ENCODE data around the gene KRT4. TPM values are rescaled to one million over a fixed set of nuclear protein-coding genes. Genes with fewer than 3 reads are reported as not detected.

KRT4 gene
- polyA plus RNA-seq, 6 donors from 2014 or later = not detected

GRCh38 chr12:52815161-52815560 lies 1.2 kb upstream of the KRT4 start:
- no peaks in the 10 kb centered on the region for H3K4me1 Mint-ChIP-seq
- no peaks in the 10 kb centered on the region for H3K36me3 Mint-ChIP-seq
- H3K27me3 Mint-ChIP-seq = peaks cover 12 to 40% (median 28%) of the 10 kb centered on the region in 3 donors
- no peak overlapping the region for H3K4me3 Mint-ChIP-seq
- H3K27ac Mint-ChIP-seq = no peak overlapping the region
- ATAC-seq (ENCODE audit: low read depth in 2 of 2) (no peak), DNase-seq (no peak)
- H3K9me3 Mint-ChIP-seq = no peaks in the 10 kb centered on the region

GRCh38 chr12:52814710-52815155 lies 817 bp upstream of the KRT4 start:
- H3K4me3 Mint-ChIP-seq = no peak overlapping the region
- no peak for DNase-seq
- peaks cover 12 to 36% (median 28%) of the 10 kb centered on the region in 3 donors for H3K27me3 Mint-ChIP-seq
- no peaks in the 10 kb centered on the region for H3K4me1 Mint-ChIP-seq
- no peaks in the 10 kb centered on the region for H3K36me3 Mint-ChIP-seq
- H3K9me3 Mint-ChIP-seq = no peaks in the 10 kb centered on the region
- H3K27ac Mint-ChIP-seq = no peak overlapping the region
- ATAC-seq (ENCODE audit: low read depth in 2 of 2) = no peak

GRCh38 chr12:52813203-52813819 lies 605 bp downstream of the KRT4 start:
- Mint-ChIP-seq H3K27me3 (peaks cover 21 to 35% (median 21%) of the 10 kb centered on the region in 3 donors), H3K4me3 (no peak overlapping the region), H3K9me3 (no peaks in the 10 kb centered on the region), H3K27ac (no peak overlapping the region), H3K36me3 (no peaks in the 10 kb centered on the region), H3K4me1 (no peaks in the 10 kb centered on the region)
- DNase-seq (no peak), ATAC-seq (ENCODE audit: low read depth in 2 of 2) (no peak)

GRCh38 chr12:52812749-52813148 lies 1.2 kb downstream of the KRT4 start:
- ATAC-seq (ENCODE audit: low read depth in 2 of 2) (no peak), DNase-seq (no peak)
- H3K27ac Mint-ChIP-seq = no peak overlapping the region
- no peak overlapping the region for H3K4me3 Mint-ChIP-seq
- H3K9me3 Mint-ChIP-seq = no peaks in the 10 kb centered on the region
- H3K36me3 Mint-ChIP-seq = no peaks in the 10 kb centered on the region
- peaks cover 17 to 35% (median 20%) of the 10 kb centered on the region in 3 donors for H3K27me3 Mint-ChIP-seq
- H3K4me1 Mint-ChIP-seq = no peaks in the 10 kb centered on the region

- no peak overlapping the region for H3K4me3 Mint-ChIP-seq
- H3K27me3 Mint-ChIP-seq = peaks cover 13 to 34% (median 17%) of the 10 kb centered on the region in 3 donors
- no peaks in the 10 kb centered on the region for H3K36me3 Mint-ChIP-seq
- no peak for DNase-seq
- no peak for ATAC-seq (ENCODE audit: low read depth in 2 of 2)
- no peaks in the 10 kb centered on the region for H3K9me3 Mint-ChIP-seq
- no peak overlapping the region for H3K27ac Mint-ChIP-seq
- no peaks in the 10 kb centered on the region for H3K4me1 Mint-ChIP-seq
Measured at GRCh38 chr12:52812073-52812400, 1.9 kb downstream of the KRT4 start.

- H3K36me3 Mint-ChIP-seq = no peaks in the 10 kb centered on the region
- no peak overlapping the region for H3K27ac Mint-ChIP-seq
- DNase-seq (no peak), ATAC-seq (ENCODE audit: low read depth in 2 of 2) (no peak)
- H3K4me3 Mint-ChIP-seq = no peak overlapping the region
- peaks cover 14 to 37% (median 15%) of the 10 kb centered on the region in 3 donors for H3K27me3 Mint-ChIP-seq
- no peaks in the 10 kb centered on the region for H3K9me3 Mint-ChIP-seq
- H3K4me1 Mint-ChIP-seq = no peaks in the 10 kb centered on the region
Measured at GRCh38 chr12:52811191-52812072, 2.5 kb downstream of the KRT4 start.

- Mint-ChIP-seq H3K9me3 (no peaks in the 10 kb centered on the region), H3K27me3 (peaks cover 15 to 46% (median 20%) of the 10 kb centered on the region in 3 donors), H3K4me1 (no peaks in the 10 kb centered on the region), H3K36me3 (no peaks in the 10 kb centered on the region), H3K4me3 (no peak overlapping the region), H3K27ac (no peak overlapping the region)
- ATAC-seq (ENCODE audit: low read depth in 2 of 2) = no peak
- DNase-seq = no peak
Measured at GRCh38 chr12:52810554-52810953, 3.4 kb downstream of the KRT4 start.

- ATAC-seq (ENCODE audit: low read depth in 2 of 2) (no peak), DNase-seq (no peak)
- H3K27ac Mint-ChIP-seq = peak overlapping the region in 1 of 6 donors; percentile 25
Measured at GRCh38 chr12:52809166-52809565, 4.8 kb downstream of the KRT4 start.

GRCh38 chr12:52808573-52809160 lies 5.2 kb downstream of the KRT4 start:
- Mint-ChIP-seq H3K27me3 (peaks cover 21 to 41% (median 25%) of the 10 kb centered on the region in 3 donors), H3K9me3 (no peaks in the 10 kb centered on the region), H3K27ac (no peak overlapping the region), H3K4me3 (no peak overlapping the region), H3K36me3 (no peaks in the 10 kb centered on the region), H3K4me1 (no peaks in the 10 kb centered on the region)
- DNase-seq (no peak), ATAC-seq (ENCODE audit: low read depth in 2 of 2) (no peak)

More at GRCh38 chr12:52809166-52809565, 4.8 kb downstream of the KRT4 start:
- no peak overlapping the region for H3K4me3 Mint-ChIP-seq
- no peaks in the 10 kb centered on the region for H3K4me1 Mint-ChIP-seq
- H3K36me3 Mint-ChIP-seq = no peaks in the 10 kb centered on the region
- H3K9me3 Mint-ChIP-seq = no peaks in the 10 kb centered on the region
- peaks cover 16 to 43% (median 22%) of the 10 kb centered on the region in 3 donors for H3K27me3 Mint-ChIP-seq

- Mint-ChIP-seq H3K4me1 (no peaks in the 10 kb centered on the region), H3K36me3 (no peaks in the 10 kb centered on the region), H3K27ac (peak overlapping the region in 2 of 6 donors; percentile 31 to 88), H3K9me3 (no peaks in the 10 kb centered on the region), H3K27me3 (peaks cover 21 to 41% (median 30%) of the 10 kb centered on the region in 3 donors), H3K4me3 (no peak overlapping the region)
- DNase-seq = no peak
- ATAC-seq (ENCODE audit: low read depth in 2 of 2) = no peak
Measured at GRCh38 chr12:52807544-52808470, 6.1 kb downstream of the KRT4 start.

GRCh38 chr12:52806821-52807543 lies 6.9 kb downstream of the KRT4 start:
- no peaks in the 10 kb centered on the region for H3K4me1 Mint-ChIP-seq
- no peaks in the 10 kb centered on the region for H3K36me3 Mint-ChIP-seq
- DNase-seq = no peak
- ATAC-seq (ENCODE audit: low read depth in 2 of 2) = no peak
- no peak overlapping the region for H3K4me3 Mint-ChIP-seq
- H3K9me3 Mint-ChIP-seq = no peaks in the 10 kb centered on the region
- H3K27ac Mint-ChIP-seq = no peak overlapping the region
- H3K27me3 Mint-ChIP-seq = peaks cover 25 to 46% (median 30%) of the 10 kb centered on the region in 3 donors

GRCh38 chr12:52806169-52806811 lies 7.6 kb downstream of the KRT4 start:
- no peak overlapping the region for H3K4me3 Mint-ChIP-seq
- H3K4me1 Mint-ChIP-seq = no peaks in the 10 kb centered on the region
- H3K27ac Mint-ChIP-seq = no peak overlapping the region
- peaks cover 26 to 50% (median 30%) of the 10 kb centered on the region in 3 donors for H3K27me3 Mint-ChIP-seq
- no peaks in the 10 kb centered on the region for H3K9me3 Mint-ChIP-seq
- DNase-seq = no peak
- no peak for ATAC-seq (ENCODE audit: low read depth in 2 of 2)
- no peaks in the 10 kb centered on the region for H3K36me3 Mint-ChIP-seq
